ENCODE measurements around the gene AHDC1.

Gene AHDC1

GRCh38 chr1:27496604-27497155 is 107.3 kb downstream of the AHDC1 start:
- Histone ChIP-seq H3K79me2 (ENCODE audit: low read length) (no peaks in the 10 kb centered on the region), H3K4me3 (ENCODE audit: low read length) (no peak overlapping the region), H2AFZ (ENCODE audit: low read length) (no peak overlapping the region)

DNA sequence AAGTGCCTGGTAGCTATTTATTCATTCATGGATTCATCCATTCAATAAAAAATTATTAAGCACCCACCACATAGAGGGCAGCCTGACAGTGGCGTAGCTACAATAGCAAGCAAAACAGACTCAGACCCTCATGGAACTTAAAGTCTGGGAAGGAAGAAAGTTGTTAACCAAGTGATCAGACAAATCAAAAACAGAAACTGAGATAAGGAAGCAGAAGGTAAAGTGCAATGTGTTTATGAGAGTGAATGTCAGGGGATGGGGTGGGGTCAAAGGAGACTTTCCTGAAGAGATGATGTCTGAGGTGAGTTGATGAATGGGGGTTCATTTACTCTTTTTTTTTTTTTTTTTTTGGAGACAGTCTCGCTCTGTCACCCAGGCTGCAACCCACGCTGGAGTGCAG is 111.1 kb downstream of the AHDC1 start:
- Histone ChIP-seq H3K9ac (ENCODE audit: low read length) (no peak overlapping the region), H3K79me2 (ENCODE audit: low read length) (peaks cover 22% of the 10 kb centered on the region), H4K20me1 (ENCODE audit: insufficient read depth, low read length) (no peaks in the 10 kb centered on the region), H3K4me2 (ENCODE audit: low read depth, low read length) (peak overlapping the region; percentile 48; the same call in 1 of the 2 replicates), H3F3A (ENCODE audit: insufficient read depth, low read length) (peaks cover 27% of the 10 kb centered on the region), H3K4me3 (ENCODE audit: low read length) (no peak overlapping the region), H3K36me3 (replicated peaks; ENCODE audit: insufficient read depth, low read length) (no peaks in the 10 kb centered on the region), H3K4me1 (ENCODE audit: low read length) (peaks cover 24% of the 10 kb centered on the region), H2AFZ (ENCODE audit: low read length) (peak overlapping the region; percentile 73), H3K9me3 (replicated peaks; ENCODE audit: insufficient read depth, low read length) (no peaks in the 10 kb centered on the region), H3K27me3 (replicated peaks; ENCODE audit: insufficient read depth, low read length) (no peaks in the 10 kb centered on the region), H3K9me2 (replicated peaks; ENCODE audit: insufficient read depth, low read length) (no peaks in the 10 kb centered on the region), H3K27ac (ENCODE audit: low read length) (peak overlapping the region; percentile 56; the same call in 1 of the 2 replicates)
- TF ChIP-seq EZH2 (optimal IDR thresholded peaks at IDR 0.05; ENCODE audit: low read depth, low read length) = no peak
- TF ChIP-seq, protein P1, sequence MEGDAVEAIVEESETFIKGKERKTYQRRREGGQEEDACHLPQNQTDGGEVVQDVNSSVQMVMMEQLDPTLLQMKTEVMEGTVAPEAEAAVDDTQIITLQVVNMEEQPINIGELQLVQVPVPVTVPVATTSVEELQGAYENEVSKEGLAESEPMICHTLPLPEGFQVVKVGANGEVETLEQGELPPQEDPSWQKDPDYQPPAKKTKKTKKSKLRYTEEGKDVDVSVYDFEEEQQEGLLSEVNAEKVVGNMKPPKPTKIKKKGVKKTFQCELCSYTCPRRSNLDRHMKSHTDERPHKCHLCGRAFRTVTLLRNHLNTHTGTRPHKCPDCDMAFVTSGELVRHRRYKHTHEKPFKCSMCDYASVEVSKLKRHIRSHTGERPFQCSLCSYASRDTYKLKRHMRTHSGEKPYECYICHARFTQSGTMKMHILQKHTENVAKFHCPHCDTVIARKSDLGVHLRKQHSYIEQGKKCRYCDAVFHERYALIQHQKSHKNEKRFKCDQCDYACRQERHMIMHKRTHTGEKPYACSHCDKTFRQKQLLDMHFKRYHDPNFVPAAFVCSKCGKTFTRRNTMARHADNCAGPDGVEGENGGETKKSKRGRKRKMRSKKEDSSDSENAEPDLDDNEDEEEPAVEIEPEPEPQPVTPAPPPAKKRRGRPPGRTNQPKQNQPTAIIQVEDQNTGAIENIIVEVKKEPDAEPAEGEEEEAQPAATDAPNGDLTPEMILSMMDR (IDR thresholded peaks at IDR 0.05; ENCODE audit: low read length) = no peak
- no peak for TF ChIP-seq EZH2phosphoT487 (IDR thresholded peaks at IDR 0.05; ENCODE audit: low read length)
- no peak for DNase-seq

More at GRCh38 chr1:27496604-27497155, 107.3 kb downstream of the AHDC1 start:
- no peak overlapping the region for H3K4me2 ChIP-seq (ENCODE audit: low read depth, low read length)
- no peaks in the 10 kb centered on the region for H3K36me3 ChIP-seq (replicated peaks; ENCODE audit: insufficient read depth, low read length)
- H3F3A ChIP-seq (ENCODE audit: insufficient read depth, low read length) = peaks cover 12% of the 10 kb centered on the region
- no peaks in the 10 kb centered on the region for H3K9me3 ChIP-seq (replicated peaks; ENCODE audit: insufficient read depth, low read length)
- H3K9ac ChIP-seq (ENCODE audit: low read length) = no peak overlapping the region
- no peak overlapping the region for H3K27ac ChIP-seq (ENCODE audit: low read length)
- DNase-seq = no peak
- TF ChIP-seq EZH2 (optimal IDR thresholded peaks at IDR 0.05; ENCODE audit: low read depth, low read length) (no peak), EZH2phosphoT487 (IDR thresholded peaks at IDR 0.05; ENCODE audit: low read length) (no peak)
- TF ChIP-seq, protein P1 (IDR thresholded peaks at IDR 0.05; ENCODE audit: low read length) = no peak
- H4K20me1 ChIP-seq (ENCODE audit: insufficient read depth, low read length) = no peaks in the 10 kb centered on the region
- no peaks in the 10 kb centered on the region for H3K9me2 ChIP-seq (replicated peaks; ENCODE audit: insufficient read depth, low read length)
- peaks cover 13% of the 10 kb centered on the region for H3K4me1 ChIP-seq (ENCODE audit: low read length)
- no peaks in the 10 kb centered on the region for H3K27me3 ChIP-seq (replicated peaks; ENCODE audit: insufficient read depth, low read length)

DNA sequence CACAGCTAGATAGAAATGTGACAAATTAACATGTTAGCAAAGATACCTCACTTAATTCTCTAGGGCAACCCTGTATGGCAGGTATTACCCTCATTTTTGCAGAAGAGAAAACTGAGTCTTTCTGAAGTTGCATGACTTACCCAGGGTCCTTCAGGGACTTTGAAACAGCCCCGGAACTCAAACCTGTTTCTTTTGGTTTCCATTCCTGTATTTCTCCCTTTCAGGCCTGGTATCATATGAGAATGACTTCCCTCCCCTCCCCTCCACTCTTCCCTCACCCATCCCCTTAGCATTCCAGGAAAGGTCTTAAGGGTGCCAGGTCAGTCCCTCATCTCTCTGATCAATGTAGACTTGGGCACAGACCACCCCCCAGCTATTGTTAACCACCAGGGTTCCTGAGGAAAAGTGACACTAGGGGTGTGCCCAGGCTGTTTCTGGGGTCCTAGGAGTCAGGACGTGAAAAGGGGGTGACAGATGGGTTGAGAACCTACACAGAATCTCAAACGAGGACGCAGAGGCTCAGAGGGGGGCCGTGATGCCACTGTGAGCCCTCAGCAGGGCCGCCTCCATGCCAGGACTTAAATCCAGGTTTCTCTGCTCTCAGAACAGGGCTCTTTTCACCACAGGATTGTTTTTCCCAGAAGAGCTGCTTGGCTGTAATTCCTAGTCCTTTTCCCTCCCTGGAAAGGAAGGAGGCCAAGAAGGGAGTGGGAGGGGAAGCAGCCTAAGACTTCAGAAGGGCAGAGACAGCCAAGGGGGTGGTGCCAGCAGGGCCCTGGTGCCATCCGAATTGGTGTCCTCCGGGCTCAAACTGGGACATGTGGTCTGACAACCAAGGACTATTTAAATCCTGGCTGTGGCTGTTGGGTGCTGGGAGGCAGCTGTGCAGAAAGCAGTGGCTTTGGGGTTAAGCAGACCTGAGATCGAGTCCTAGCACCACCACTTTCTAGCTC is 111.9 kb downstream of the AHDC1 start:
- Histone ChIP-seq H4K20me1 (ENCODE audit: insufficient read depth, low read length) (no peaks in the 10 kb centered on the region), H3K36me3 (replicated peaks; ENCODE audit: insufficient read depth, low read length) (no peaks in the 10 kb centered on the region), H3F3A (ENCODE audit: insufficient read depth, low read length) (peaks cover 28% of the 10 kb centered on the region), H3K9me2 (replicated peaks; ENCODE audit: insufficient read depth, low read length) (no peaks in the 10 kb centered on the region), H3K4me1 (ENCODE audit: low read length) (peaks cover 25% of the 10 kb centered on the region), H3K4me2 (ENCODE audit: low read depth, low read length) (peak overlapping the region; percentile 48), H3K27me3 (replicated peaks; ENCODE audit: insufficient read depth, low read length) (no peaks in the 10 kb centered on the region), H3K9ac (ENCODE audit: low read length) (peak overlapping the region; percentile 17; the same call in 1 of the 2 replicates), H3K27ac (ENCODE audit: low read length) (peak overlapping the region; percentile 56; the same call in 1 of the 2 replicates), H2AFZ (ENCODE audit: low read length) (peak overlapping the region; percentile 73), H3K4me3 (ENCODE audit: low read length) (no peak overlapping the region), H3K9me3 (replicated peaks; ENCODE audit: insufficient read depth, low read length) (no peaks in the 10 kb centered on the region), H3K79me2 (ENCODE audit: low read length) (peaks cover 26% of the 10 kb centered on the region)
- TF ChIP-seq EZH2 (optimal IDR thresholded peaks at IDR 0.05; ENCODE audit: low read depth, low read length) (no peak), EZH2phosphoT487 (IDR thresholded peaks at IDR 0.05; ENCODE audit: low read length) (no peak)
- TF ChIP-seq, protein P1 (IDR thresholded peaks at IDR 0.05; ENCODE audit: low read length) = no peak
- DNase-seq = peak; percentile 32

Measured in MM.1S (cell line).